Brain microvascular endothelial cell (primary cell): Measurements from ENCODE around the gene PDE4D.

Experiments used
- DNase-seq: peaks from one replicate; pipeline ENCODE4 v3.0.0-alpha.2; 2020
- H3K27ac ChIP-seq: fragments of 250-450 bp; sonication (Bioruptor Pico); 2 replicates; pipeline ENCODE4 v1.5.1; 2020; ENCODE audit warnings: mild to moderate bottlenecking, moderate library complexity
- H3K27me3 ChIP-seq: fragments of 250-450 bp; sonication (Bioruptor Pico); replicated peaks from 2 replicates; pipeline ENCODE4 v1.5.1; 2020; ENCODE audit warnings: mild to moderate bottlenecking
- H3K36me3 ChIP-seq: fragments of 250-450 bp; sonication (Bioruptor Pico); replicated peaks from 2 replicates; pipeline ENCODE4 v1.5.1; 2020; ENCODE audit warnings: mild to moderate bottlenecking
- H3K4me3 ChIP-seq: 2 replicates; pipeline ENCODE4 v1.5.1; 2011; ENCODE audit warnings: low read depth, mild to moderate bottlenecking, control low read depth, low read length, moderate library complexity
- in situ Hi-C: cut with HindIII; loops from 2 replicates; pipeline ENCODE4 v1.10.0; 2017; ENCODE audit warnings: low sequenced_read_pairs, low pct_ligation_motif_present
- TF ChIP-seq, protein P1 (sequence below): IDR thresholded peaks from 2 replicates; pipeline ENCODE4 v1.5.1; 2011; ENCODE audit warnings: low read depth, mild to moderate bottlenecking, moderate library complexity, low read length, control low read depth, inconsistent platforms; ENCODE audit errors: missing control alignments

Gene PDE4D

GRCh38 chr5:59917121-59917520 lies 23.6 kb upstream of the PDE4D start:
- no peak overlapping the region for H3K27ac ChIP-seq
- TF ChIP-seq, protein P1, sequence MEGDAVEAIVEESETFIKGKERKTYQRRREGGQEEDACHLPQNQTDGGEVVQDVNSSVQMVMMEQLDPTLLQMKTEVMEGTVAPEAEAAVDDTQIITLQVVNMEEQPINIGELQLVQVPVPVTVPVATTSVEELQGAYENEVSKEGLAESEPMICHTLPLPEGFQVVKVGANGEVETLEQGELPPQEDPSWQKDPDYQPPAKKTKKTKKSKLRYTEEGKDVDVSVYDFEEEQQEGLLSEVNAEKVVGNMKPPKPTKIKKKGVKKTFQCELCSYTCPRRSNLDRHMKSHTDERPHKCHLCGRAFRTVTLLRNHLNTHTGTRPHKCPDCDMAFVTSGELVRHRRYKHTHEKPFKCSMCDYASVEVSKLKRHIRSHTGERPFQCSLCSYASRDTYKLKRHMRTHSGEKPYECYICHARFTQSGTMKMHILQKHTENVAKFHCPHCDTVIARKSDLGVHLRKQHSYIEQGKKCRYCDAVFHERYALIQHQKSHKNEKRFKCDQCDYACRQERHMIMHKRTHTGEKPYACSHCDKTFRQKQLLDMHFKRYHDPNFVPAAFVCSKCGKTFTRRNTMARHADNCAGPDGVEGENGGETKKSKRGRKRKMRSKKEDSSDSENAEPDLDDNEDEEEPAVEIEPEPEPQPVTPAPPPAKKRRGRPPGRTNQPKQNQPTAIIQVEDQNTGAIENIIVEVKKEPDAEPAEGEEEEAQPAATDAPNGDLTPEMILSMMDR, result no peak
- in situ Hi-C loops, result no loop called here
- H3K4me3 ChIP-seq, result no peak overlapping the region
- no peak for DNase-seq
- H3K36me3 ChIP-seq, result no peaks in the 10 kb centered on the region
- H3K27me3 ChIP-seq, result no peaks in the 10 kb centered on the region

DNA sequence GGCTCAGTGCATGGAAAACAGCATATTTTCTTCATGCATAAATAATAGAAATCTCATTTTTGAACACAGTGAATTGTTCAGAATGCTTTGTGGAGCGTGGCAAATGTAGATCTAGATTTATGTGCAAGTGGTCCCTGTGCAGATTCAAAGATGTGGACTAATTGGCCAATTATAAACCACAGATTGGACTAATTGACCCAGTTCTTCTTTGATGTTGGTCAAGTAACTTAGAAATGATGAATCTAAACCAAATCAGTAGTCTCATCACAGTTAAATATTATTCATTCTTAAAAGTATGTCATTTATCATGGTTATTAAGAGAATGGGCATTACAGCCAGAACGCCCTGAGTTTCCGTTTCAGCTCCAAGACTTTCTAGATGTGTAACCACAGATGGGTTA lies 11.7 kb upstream of the PDE4D start:
- in situ Hi-C loops, result no loop called here
- TF ChIP-seq, protein P1, result no peak
- H3K27ac ChIP-seq, result no peak overlapping the region
- no peaks in the 10 kb centered on the region for H3K27me3 ChIP-seq
- H3K36me3 ChIP-seq, result no peaks in the 10 kb centered on the region
- H3K4me3 ChIP-seq, result no peak overlapping the region
- no peak for DNase-seq

GRCh38 chr5:59897075-59897474 lies 3.5 kb upstream of the PDE4D start:
- Histone ChIP-seq H3K36me3 (no peaks in the 10 kb centered on the region), H3K27ac (no peak overlapping the region), H3K27me3 (peaks cover 5% of the 10 kb centered on the region), H3K4me3 (no peak overlapping the region)
- DNase-seq, result no peak
- in situ Hi-C loops, result no loop called here
- TF ChIP-seq, protein P1, result no peak

GRCh38 chr5:59891962-59892643 lies 1.4 kb downstream of the PDE4D start:
- Histone ChIP-seq H3K27me3 (peaks cover 5% of the 10 kb centered on the region), H3K27ac (no peak overlapping the region), H3K36me3 (no peaks in the 10 kb centered on the region), H3K4me3 (no peak overlapping the region)
- DNase-seq, result no peak
- TF ChIP-seq, protein P1, result no peak
- in situ Hi-C loops, result no loop called here

- TF ChIP-seq, protein P1, result no peak
- peaks cover 2% of the 10 kb centered on the region for H3K27me3 ChIP-seq
- in situ Hi-C loops, result no loop called here
- H3K4me3 ChIP-seq, result no peak overlapping the region
- no peaks in the 10 kb centered on the region for H3K36me3 ChIP-seq
- no peak for DNase-seq
- no peak overlapping the region for H3K27ac ChIP-seq
Observed at GRCh38 chr5:59887274-59887673, 6.3 kb downstream of the PDE4D start.

- no peaks in the 10 kb centered on the region for H3K36me3 ChIP-seq
- TF ChIP-seq, protein P1, result no peak
- DNase-seq, result no peak
- no peaks in the 10 kb centered on the region for H3K27me3 ChIP-seq
- no peak overlapping the region for H3K4me3 ChIP-seq
- in situ Hi-C loops, result no loop called here
- H3K27ac ChIP-seq, result no peak overlapping the region
Observed at GRCh38 chr5:59874675-59875074, 18.9 kb downstream of the PDE4D start.
